HG02973 (cell line): ENCODE results near the gene KAZN.

Source experiments
- ATAC-seq: cut with Tn5 transposase; IDR thresholded peaks from one replicate; pipeline ENCODE4 v1.9.1; 2021; ENCODE audit warnings: moderate library complexity; ENCODE audit not compliant: unreplicated experiment

KAZN gene

GRCh38 chr1:14612256-14612655 is 13.8 kb downstream of the KAZN start:
- no peak for ATAC-seq

GRCh38 chr1:14613926-14614325 is 15.4 kb downstream of the KAZN start:
- ATAC-seq, result no peak

- no peak for ATAC-seq
These were observed 15.9 kb downstream of the KAZN start for GRCh38 chr1:14614341-14614740.

GRCh38 chr1:14615549-14616218 is 17.2 kb downstream of the KAZN start:
- no peak for ATAC-seq

GRCh38 chr1:14616632-14617396 is 18.3 kb downstream of the KAZN start:
- no peak for ATAC-seq

- no peak for ATAC-seq
These were observed 19.3 kb downstream of the KAZN start for GRCh38 chr1:14617791-14618190.

GRCh38 chr1:14620941-14621340 is 22.5 kb downstream of the KAZN start:
- ATAC-seq, result no peak

GRCh38 chr1:14623090-14623489 is 24.6 kb downstream of the KAZN start:
- ATAC-seq, result no peak

- no peak for ATAC-seq
These were observed 26.5 kb downstream of the KAZN start for GRCh38 chr1:14624941-14625340.

- no peak for ATAC-seq
These were observed 27.1 kb downstream of the KAZN start for GRCh38 chr1:14625572-14625971.

- no peak for ATAC-seq
These were observed 27.5 kb downstream of the KAZN start for GRCh38 chr1:14625996-14626395.

GRCh38 chr1:14626869-14627607 is 28.6 kb downstream of the KAZN start:
- ATAC-seq, result no peak

GRCh38 chr1:14627608-14628489 is 29.4 kb downstream of the KAZN start:
- no peak for ATAC-seq

GRCh38 chr1:14629363-14630014 is 31.0 kb downstream of the KAZN start:
- ATAC-seq, result no peak

GRCh38 chr1:14630986-14631385 is 32.5 kb downstream of the KAZN start:
- ATAC-seq, result no peak

- ATAC-seq, result no peak
These were observed 32.9 kb downstream of the KAZN start for GRCh38 chr1:14631421-14631820.

GRCh38 chr1:14634486-14634885 is 36.0 kb downstream of the KAZN start:
- ATAC-seq, result no peak

- ATAC-seq, result no peak
These were observed 36.9 kb downstream of the KAZN start for GRCh38 chr1:14635421-14635820.

GRCh38 chr1:14636897-14637632 is 38.6 kb downstream of the KAZN start:
- no peak for ATAC-seq
